Stimulated activated CD8-positive, alpha-beta memory T cell treated with anti-CD3 and anti-CD28 coated beads, Interleukin-12 subunit alpha, Interleukin-12 subunit beta, amount 100 ng/mL, for 1 hour (primary cell): Measurements from ENCODE around the gene HYDIN.
"Not testable (repeated sequence)": the region's sequence is repeated elsewhere in the genome, so short reads cannot be mapped to it uniquely, and the experiment has no call there.

ENCODE experiments used
- DNase-seq: peaks from one replicate; pipeline ENCODE4 v3.0.0-alpha.2; 2020; ENCODE audit warnings: low read depth

HYDIN gene

GRCh38 chr16:71105881-71106280 is 124.6 kb downstream of the HYDIN start:
- not testable (repeated sequence) for DNase-seq

GRCh38 chr16:71083573-71083972 is 146.9 kb downstream of the HYDIN start:
- not testable (repeated sequence) for DNase-seq

- DNase-seq: not testable (repeated sequence)
These were observed 149.7 kb downstream of the HYDIN start for GRCh38 chr16:71080777-71081176.

- DNase-seq: not testable (repeated sequence)
These were observed 150.3 kb downstream of the HYDIN start for GRCh38 chr16:71080262-71080661.

GRCh38 chr16:71070651-71071050 is 159.9 kb downstream of the HYDIN start:
- DNase-seq: not testable (repeated sequence)

GRCh38 chr16:71069842-71070241 is 160.7 kb downstream of the HYDIN start:
- DNase-seq: not testable (repeated sequence)

- DNase-seq: not testable (repeated sequence)
These were observed 176.5 kb downstream of the HYDIN start for GRCh38 chr16:71053897-71054609.

- DNase-seq: not testable (repeated sequence)
These were observed 180.2 kb downstream of the HYDIN start for GRCh38 chr16:71050307-71050706.

GRCh38 chr16:71039368-71040111 is 191.0 kb downstream of the HYDIN start:
- not testable (repeated sequence) for DNase-seq

GRCh38 chr16:71038421-71038820 is 192.1 kb downstream of the HYDIN start:
- not testable (repeated sequence) for DNase-seq

GRCh38 chr16:71037987-71038386 is 192.5 kb downstream of the HYDIN start:
- not testable (repeated sequence) for DNase-seq

- not testable (repeated sequence) for DNase-seq
These were observed 202.3 kb downstream of the HYDIN start for GRCh38 chr16:71028032-71028727.

GRCh38 chr16:71027511-71027910 is 203.0 kb downstream of the HYDIN start:
- not testable (repeated sequence) for DNase-seq

GRCh38 chr16:71023851-71024439 is 206.6 kb downstream of the HYDIN start:
- DNase-seq: not testable (repeated sequence)

- DNase-seq: not testable (repeated sequence)
These were observed 208.5 kb downstream of the HYDIN start for GRCh38 chr16:71021961-71022537.

GRCh38 chr16:71019067-71019682 is 211.3 kb downstream of the HYDIN start:
- not testable (repeated sequence) for DNase-seq

- DNase-seq: not testable (repeated sequence)
These were observed 215.1 kb downstream of the HYDIN start for GRCh38 chr16:71015419-71015818.

- DNase-seq: not testable (repeated sequence)
These were observed 220.9 kb downstream of the HYDIN start for GRCh38 chr16:71009440-71010223.

GRCh38 chr16:71006516-71006915 is 224.0 kb downstream of the HYDIN start:
- DNase-seq: not testable (repeated sequence)

- DNase-seq: not testable (repeated sequence)
These were observed 230.8 kb downstream of the HYDIN start for GRCh38 chr16:70999735-71000134.
